Muscle of leg (tissue), 11 donors: ENCODE measurements around the gene MAP7D3. TPM values are rescaled to one million over a fixed set of nuclear protein-coding genes. Genes with fewer than 3 reads are reported as not detected.

Experiments used
- DNase-seq: peaks from one replicate; pipeline ENCODE4 v3.0.0; 2013
- H3K27ac ChIP-seq: one replicate; pipeline ENCODE4 v1.5.1; 2013; ENCODE audit warnings: mild to moderate bottlenecking, low read length, control low read depth
- H3K27me3 ChIP-seq: one replicate; pipeline ENCODE4 v1.6.1; 2013; ENCODE audit warnings: low read length; ENCODE audit not compliant: control insufficient read depth, insufficient read depth
- H3K36me3 ChIP-seq: one replicate; pipeline ENCODE4 v1.6.1; 2013; ENCODE audit warnings: low read length; ENCODE audit not compliant: control insufficient read depth, insufficient read depth
- H3K4me1 ChIP-seq: one replicate; pipeline ENCODE4 v1.6.1; 2013; ENCODE audit warnings: low read length; ENCODE audit not compliant: control insufficient read depth, insufficient read depth
- H3K4me3 ChIP-seq: one replicate; pipeline ENCODE4 v1.5.1; 2013; ENCODE audit warnings: low read length, control low read depth
- H3K9me3 ChIP-seq: replicated peaks from 2 replicates; pipeline ENCODE4 v1.6.1; 2013; ENCODE audit warnings: low read depth, low read length; ENCODE audit not compliant: control insufficient read depth
- WGBS: methylation state at CpG from one replicate; pipeline ENCODE4 v1.1.5; 2013; ENCODE audit warnings: missing lambda C conversion rate; ENCODE audit not compliant: insufficient coverage; 5-methylcytosine and 5-hydroxymethylcytosine counted together
- polyA plus RNA-seq, 8 donors: library from polyadenylated mRNA; unstranded; fragments of 120-200 nt; gene quantifications; one replicate each; pipeline versions ENCODE4 v1.2.1 to v1.2.3, GENCODE V29; 2013; ENCODE audit warnings: inconsistent platforms in 1 of 8, low replicate concordance in 1 of 8; ENCODE audit not compliant: insufficient read length in 8 of 8, insufficient read depth in 1 of 8
- total RNA-seq: library from RNA; stranded (reverse); fragments of 120-200 nt; gene quantifications from one replicate; pipeline ENCODE4 v1.2.4, GENCODE V29; 2013

Gene MAP7D3
- total and polyA plus RNA-seq, 9 donors, result 12.0 to 23.1 (median 17.4) TPM

GRCh38 chrX:136191171-136191570 lies 60.0 kb downstream of the MAP7D3 start:
- no peak for DNase-seq
- H3K36me3 ChIP-seq, result no peaks in the 10 kb centered on the region
- WGBS, result 67% methylated on average over 5 of the region's 6 CpGs
- no peaks in the 10 kb centered on the region for H3K9me3 ChIP-seq
- H3K27ac ChIP-seq, result peak overlapping the region; percentile 20
- no peak overlapping the region for H3K4me3 ChIP-seq
- H3K27me3 ChIP-seq, result peaks cover 26% of the 10 kb centered on the region
- H3K4me1 ChIP-seq, result peaks cover 15% of the 10 kb centered on the region

- Histone ChIP-seq H3K27me3 (peaks cover 20% of the 10 kb centered on the region), H3K4me3 (no peak overlapping the region), H3K9me3 (no peaks in the 10 kb centered on the region), H3K4me1 (peaks cover 11% of the 10 kb centered on the region), H3K27ac (no peak overlapping the region), H3K36me3 (no peaks in the 10 kb centered on the region)
- DNase-seq, result no peak
- 54% methylated on average over 5 of the region's 10 CpGs for WGBS
Observed at GRCh38 chrX:136190038-136190713, 61.0 kb downstream of the MAP7D3 start.

GRCh38 chrX:136189222-136189621 lies 62.0 kb downstream of the MAP7D3 start:
- Histone ChIP-seq H3K4me3 (no peak overlapping the region), H3K36me3 (no peaks in the 10 kb centered on the region), H3K4me1 (peaks cover 11% of the 10 kb centered on the region), H3K27me3 (peaks cover 17% of the 10 kb centered on the region), H3K9me3 (no peaks in the 10 kb centered on the region), H3K27ac (no peak overlapping the region)
- WGBS, result no CpG with 5 or more reads among the region's 2 CpGs
- DNase-seq, result no peak

- H3K36me3 ChIP-seq, result no peaks in the 10 kb centered on the region
- no peak for DNase-seq
- WGBS, result 0% methylated on average over 1 of the region's 3 CpGs
- H3K27ac ChIP-seq, result no peak overlapping the region
- H3K4me3 ChIP-seq, result no peak overlapping the region
- peaks cover 13% of the 10 kb centered on the region for H3K4me1 ChIP-seq
- no peaks in the 10 kb centered on the region for H3K9me3 ChIP-seq
- H3K27me3 ChIP-seq, result peaks cover 12% of the 10 kb centered on the region
Observed at GRCh38 chrX:136186023-136186413, 65.2 kb downstream of the MAP7D3 start.

GRCh38 chrX:136185401-136186022 lies 65.7 kb downstream of the MAP7D3 start:
- H3K4me3 ChIP-seq, result no peak overlapping the region
- H3K4me1 ChIP-seq, result peaks cover 8% of the 10 kb centered on the region
- H3K27ac ChIP-seq, result peak overlapping the region; percentile 31

GRCh38 chrX:136183917-136184316 lies 67.3 kb downstream of the MAP7D3 start:
- peak overlapping the region; percentile 82 for H3K27ac ChIP-seq
- peak; percentile 83 for DNase-seq
- no peak overlapping the region for H3K4me3 ChIP-seq
- no peaks in the 10 kb centered on the region for H3K9me3 ChIP-seq
- no CpG with 5 or more reads among the region's 1 CpG for WGBS
- H3K4me1 ChIP-seq, result peaks cover 6% of the 10 kb centered on the region
- H3K36me3 ChIP-seq, result no peaks in the 10 kb centered on the region
- H3K27me3 ChIP-seq, result peaks cover 7% of the 10 kb centered on the region

More at GRCh38 chrX:136185401-136186022, 65.7 kb downstream of the MAP7D3 start:
- Histone ChIP-seq H3K9me3 (no peaks in the 10 kb centered on the region), H3K27me3 (peaks cover 10% of the 10 kb centered on the region), H3K36me3 (no peaks in the 10 kb centered on the region)
- no peak for DNase-seq
- no CpG with 5 or more reads among the region's 8 CpGs for WGBS

- no CpG with 5 or more reads among the region's 4 CpGs for WGBS
- DNase-seq, result no peak
- no peaks in the 10 kb centered on the region for H3K9me3 ChIP-seq
- H3K36me3 ChIP-seq, result no peaks in the 10 kb centered on the region
- H3K27ac ChIP-seq, result peak overlapping the region; percentile 82
- peaks cover 7% of the 10 kb centered on the region for H3K27me3 ChIP-seq
- H3K4me3 ChIP-seq, result no peak overlapping the region
- H3K4me1 ChIP-seq, result peaks cover 6% of the 10 kb centered on the region
Observed at GRCh38 chrX:136183172-136183571, 68.0 kb downstream of the MAP7D3 start.

- H3K4me1 ChIP-seq, result peaks cover 6% of the 10 kb centered on the region
- peak; percentile 96 for DNase-seq
- WGBS, result no CpG with 5 or more reads among the region's 3 CpGs
- H3K4me3 ChIP-seq, result no peak overlapping the region
- H3K36me3 ChIP-seq, result no peaks in the 10 kb centered on the region
- H3K27me3 ChIP-seq, result peaks cover 5% of the 10 kb centered on the region
- no peaks in the 10 kb centered on the region for H3K9me3 ChIP-seq
- peak overlapping the region; percentile 82 for H3K27ac ChIP-seq
Observed at GRCh38 chrX:136182414-136182813, 68.8 kb downstream of the MAP7D3 start.

- peaks cover 7% of the 10 kb centered on the region for H3K4me1 ChIP-seq
- H3K36me3 ChIP-seq, result no peaks in the 10 kb centered on the region
- peaks cover 3% of the 10 kb centered on the region for H3K27me3 ChIP-seq
- H3K27ac ChIP-seq, result no peak overlapping the region
- H3K9me3 ChIP-seq, result no peaks in the 10 kb centered on the region
- no peak overlapping the region for H3K4me3 ChIP-seq
- WGBS, result 61% methylated on average over 2 of the region's 4 CpGs
- DNase-seq, result no peak
Observed at GRCh38 chrX:136179133-136179532, 72.1 kb downstream of the MAP7D3 start.

GRCh38 chrX:136176399-136176825 lies 74.8 kb downstream of the MAP7D3 start:
- peak overlapping the region; percentile 29 for H3K27ac ChIP-seq
- peaks cover 4% of the 10 kb centered on the region for H3K4me1 ChIP-seq
- H3K27me3 ChIP-seq, result peaks cover 3% of the 10 kb centered on the region
- DNase-seq, result peak; percentile 88
- no CpG with 5 or more reads among the region's 2 CpGs for WGBS
- no peaks in the 10 kb centered on the region for H3K36me3 ChIP-seq
- no peak overlapping the region for H3K4me3 ChIP-seq
- H3K9me3 ChIP-seq, result no peaks in the 10 kb centered on the region
